Keratinocyte (primary cell): ENCODE results near the gene FCRL3.

Source experiments
- CTCF ChIP-seq, 3 experiments: IDR thresholded peaks in 1 of 3; conservative IDR thresholded peaks in 1 of 3; optimal IDR thresholded peaks in 1 of 3; 2 replicates in 2 of 3; 3 replicates in 1 of 3; pipeline versions ENCODE3 to v1.5.1; 2011; ENCODE audit warnings: low read length in 3 of 3, mild to moderate bottlenecking in 3 of 3, moderate library complexity in 2 of 3, control low read depth in 1 of 3, inconsistent platforms in 1 of 3; ENCODE audit not compliant: insufficient read depth in 2 of 3; ENCODE audit errors: extremely low read depth in 1 of 3
- EZH2 ChIP-seq: IDR thresholded peaks from one replicate; pipeline ENCODE4 v1.6.1; 2012; ENCODE audit warnings: inconsistent platforms, mild to moderate bottlenecking, low read length, moderate library complexity

GRCh38 chr1:157721985-157722384, 21.4 kb upstream of the FCRL3 start:
- TF ChIP-seq CTCF (optimal IDR thresholded peaks at IDR 0.05 in 1 of 3, IDR thresholded peaks at IDR 0.05 in 1 of 3, conservative IDR thresholded peaks at IDR 0.05 in 1 of 3; ENCODE audit: extremely low read depth in 1 of 3, insufficient read depth in 2 of 3, low read length in 3 of 3) (no peak), EZH2 (no peak)
